Measurements from ENCODE around the gene TDP1.

- TF ChIP-seq CTCF (IDR thresholded peaks at IDR 0.05; ENCODE audit: poor library complexity) (no peak), EZH2 (IDR thresholded peaks at IDR 0.05; ENCODE audit: borderline replicate concordance) (no peak), EZH2phosphoT487 (IDR thresholded peaks at IDR 0.05; ENCODE audit: low read depth, severe bottlenecking, unreplicated experiment) (no peak)
These were observed 86.9 kb downstream of the TDP1 start for GRCh38 chr14:90042496-90043252.
